Measurements from ENCODE around the gene SLC12A2.

GRCh38 chr5:128199611-128200010 is 116.0 kb downstream of the SLC12A2 start:
- TF ChIP-seq, protein P1, sequence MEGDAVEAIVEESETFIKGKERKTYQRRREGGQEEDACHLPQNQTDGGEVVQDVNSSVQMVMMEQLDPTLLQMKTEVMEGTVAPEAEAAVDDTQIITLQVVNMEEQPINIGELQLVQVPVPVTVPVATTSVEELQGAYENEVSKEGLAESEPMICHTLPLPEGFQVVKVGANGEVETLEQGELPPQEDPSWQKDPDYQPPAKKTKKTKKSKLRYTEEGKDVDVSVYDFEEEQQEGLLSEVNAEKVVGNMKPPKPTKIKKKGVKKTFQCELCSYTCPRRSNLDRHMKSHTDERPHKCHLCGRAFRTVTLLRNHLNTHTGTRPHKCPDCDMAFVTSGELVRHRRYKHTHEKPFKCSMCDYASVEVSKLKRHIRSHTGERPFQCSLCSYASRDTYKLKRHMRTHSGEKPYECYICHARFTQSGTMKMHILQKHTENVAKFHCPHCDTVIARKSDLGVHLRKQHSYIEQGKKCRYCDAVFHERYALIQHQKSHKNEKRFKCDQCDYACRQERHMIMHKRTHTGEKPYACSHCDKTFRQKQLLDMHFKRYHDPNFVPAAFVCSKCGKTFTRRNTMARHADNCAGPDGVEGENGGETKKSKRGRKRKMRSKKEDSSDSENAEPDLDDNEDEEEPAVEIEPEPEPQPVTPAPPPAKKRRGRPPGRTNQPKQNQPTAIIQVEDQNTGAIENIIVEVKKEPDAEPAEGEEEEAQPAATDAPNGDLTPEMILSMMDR (conservative IDR thresholded peaks at IDR 0.05 in 1 of 2, IDR thresholded peaks at IDR 0.05 in 1 of 2; ENCODE audit: extremely low read depth in 1 of 2, insufficient read depth in 1 of 2, low read depth in 1 of 2, low read length in 2 of 2) = no peak
- TF ChIP-seq EZH2 (IDR thresholded peaks at IDR 0.05; ENCODE audit: borderline replicate concordance, low read length) = no peak

Measured in mammary epithelial cell (primary cell).